Renal cortical epithelial cell (primary cell): ENCODE data around the gene CASP8. TPM values are rescaled to one million over a fixed set of nuclear protein-coding genes. Genes with fewer than 3 reads are reported as not detected.

Experiments used
- DNase-seq: peaks from one replicate; pipeline ENCODE4 v3.0.0-alpha.2; 2011; ENCODE audit warnings: low read depth
- total RNA-seq: library from RNA; depleted of rRNA; stranded (reverse); fragments of >200 nt; gene quantifications from 2 replicates; pipeline ENCODE4 v1.2.3, GENCODE V29; 2014

CASP8 gene
- total RNA-seq, 1 donor from 2014 or later, result 51.8 TPM

DNA sequence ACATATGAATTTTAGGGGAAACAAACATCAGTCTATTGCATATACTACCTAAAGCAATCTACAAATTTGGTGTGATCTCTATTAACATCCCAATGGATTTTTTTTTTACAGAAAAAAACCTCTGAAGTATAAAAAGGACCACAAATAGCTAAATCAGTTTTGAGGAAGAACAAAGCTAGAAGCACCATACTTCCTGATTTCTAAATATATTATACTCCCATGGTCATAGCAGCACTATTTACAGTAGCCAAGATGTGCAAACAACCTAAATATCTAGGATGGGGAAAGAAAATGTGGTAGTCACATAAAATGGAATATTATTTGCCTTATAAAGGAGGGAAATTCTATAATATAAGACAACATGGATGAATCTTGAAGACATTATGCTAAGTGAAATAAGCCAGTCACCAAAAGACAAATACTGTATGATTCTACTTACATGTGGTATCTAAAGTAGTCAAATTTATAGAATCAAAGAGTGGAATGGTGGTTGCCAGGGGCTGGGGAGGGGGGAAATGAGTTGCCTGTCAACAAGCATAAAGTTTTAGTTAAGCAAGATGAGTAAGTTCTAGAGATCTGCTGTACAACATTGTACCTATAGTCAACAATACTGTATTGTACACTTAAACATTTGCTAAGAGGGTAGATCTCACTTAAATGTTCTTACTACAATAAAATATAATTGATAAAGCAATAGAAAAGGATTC, 17.6 kb upstream of the CASP8 start:
- DNase-seq, result no peak

DNA sequence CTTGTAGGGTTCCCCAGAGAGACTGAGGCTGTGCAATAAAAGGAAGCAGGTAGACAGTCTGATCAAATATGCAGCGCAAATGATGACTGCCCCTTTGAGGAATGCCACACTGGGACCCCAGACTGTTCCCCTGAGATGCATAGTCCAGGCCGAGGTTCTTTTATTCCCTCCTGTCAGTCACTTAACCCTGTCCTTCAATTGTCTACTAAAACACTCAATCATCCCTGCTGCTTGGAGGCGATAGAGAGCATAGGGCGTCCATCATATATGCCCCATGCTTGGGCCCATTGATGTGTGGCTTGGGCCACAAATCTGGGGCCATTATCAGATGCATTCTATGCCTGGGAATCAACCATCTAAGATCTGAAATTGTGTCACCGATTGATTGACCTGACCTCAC, 15.5 kb upstream of the CASP8 start:
- DNase-seq, result no peak

DNA sequence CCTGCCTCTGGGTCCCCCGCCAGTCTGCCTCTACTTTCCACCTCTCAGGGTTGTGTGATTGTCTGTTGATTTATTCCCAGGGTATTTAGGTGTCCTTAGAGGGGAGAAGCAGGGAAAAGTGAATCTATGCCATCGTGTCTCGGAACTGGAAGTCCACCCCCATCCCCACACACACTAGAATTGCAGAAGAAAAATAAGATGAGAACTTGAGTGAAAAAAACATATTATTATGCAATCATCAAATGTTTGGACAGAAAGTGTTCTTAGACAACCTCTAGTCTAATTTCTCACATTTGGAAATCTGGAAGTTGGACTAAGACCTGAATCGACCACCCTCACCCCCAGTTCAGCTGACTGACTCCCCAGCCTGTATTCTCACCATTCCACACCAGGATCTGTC, 14.1 kb upstream of the CASP8 start:
- DNase-seq, result no peak

DNA sequence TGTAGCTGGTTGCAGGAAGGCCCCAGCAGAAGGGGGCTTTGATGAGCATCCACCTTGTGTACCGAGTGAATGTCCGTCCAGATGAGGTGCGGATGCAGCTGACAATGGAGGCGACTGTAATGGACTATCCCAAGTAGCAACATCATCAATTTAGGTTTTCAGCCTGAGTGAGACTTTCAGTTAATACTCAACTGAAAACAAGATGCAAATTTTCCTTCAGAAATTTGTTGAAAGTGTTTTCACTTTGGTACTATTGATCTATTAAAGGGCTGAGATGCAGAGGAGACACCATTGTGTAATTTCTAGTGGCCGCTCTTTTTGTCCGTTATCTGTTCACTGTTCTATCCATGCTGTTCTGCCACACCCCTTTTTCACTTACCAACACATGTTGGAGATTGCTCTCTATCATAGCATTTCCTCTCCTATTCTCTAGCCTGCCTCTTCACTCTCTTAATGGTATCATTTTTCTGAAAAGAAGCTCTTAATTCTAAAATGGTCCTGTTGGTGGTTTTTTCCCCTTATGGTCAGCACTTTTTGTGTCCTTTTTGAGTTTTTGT, 12.0 kb upstream of the CASP8 start:
- no peak for DNase-seq

DNA sequence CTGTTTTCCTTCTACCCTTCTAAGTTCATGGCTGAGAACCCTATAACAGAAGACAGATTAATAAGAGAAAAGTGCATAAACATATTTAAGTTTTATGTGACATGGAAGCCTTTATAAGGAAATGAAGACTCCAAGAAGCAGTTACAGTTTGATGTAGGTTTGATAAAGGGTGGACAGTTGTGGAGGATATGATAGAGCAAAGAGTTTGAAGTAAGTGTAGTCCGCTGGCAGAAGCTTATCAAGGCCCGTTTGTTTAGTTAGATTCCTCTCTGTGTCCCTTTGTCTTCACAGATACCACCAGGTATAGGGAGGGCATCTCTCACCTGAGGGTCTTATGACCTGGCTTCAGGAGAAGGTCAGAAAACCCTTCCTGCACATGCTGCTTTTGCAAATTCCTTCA, 10.4 kb upstream of the CASP8 start:
- DNase-seq, result no peak

DNA sequence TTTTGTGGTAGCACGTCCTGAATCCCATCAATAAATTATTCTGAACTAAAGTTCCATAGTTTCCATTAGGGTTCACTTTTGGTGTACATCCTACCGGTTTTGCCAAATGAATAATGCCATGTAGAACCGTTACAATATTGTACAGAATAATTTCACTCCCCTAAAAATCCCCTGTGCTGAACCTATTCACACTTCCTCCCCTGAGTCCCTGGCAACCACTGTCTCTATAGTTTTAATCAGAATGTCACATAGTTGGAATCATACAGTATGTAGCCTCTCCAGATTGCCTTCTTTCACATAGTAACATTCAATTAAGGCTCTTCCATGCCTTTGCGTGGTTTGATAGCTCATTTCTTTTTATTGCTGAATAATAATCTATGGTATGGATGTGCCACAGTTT, 9.6 kb upstream of the CASP8 start:
- no peak for DNase-seq

DNA sequence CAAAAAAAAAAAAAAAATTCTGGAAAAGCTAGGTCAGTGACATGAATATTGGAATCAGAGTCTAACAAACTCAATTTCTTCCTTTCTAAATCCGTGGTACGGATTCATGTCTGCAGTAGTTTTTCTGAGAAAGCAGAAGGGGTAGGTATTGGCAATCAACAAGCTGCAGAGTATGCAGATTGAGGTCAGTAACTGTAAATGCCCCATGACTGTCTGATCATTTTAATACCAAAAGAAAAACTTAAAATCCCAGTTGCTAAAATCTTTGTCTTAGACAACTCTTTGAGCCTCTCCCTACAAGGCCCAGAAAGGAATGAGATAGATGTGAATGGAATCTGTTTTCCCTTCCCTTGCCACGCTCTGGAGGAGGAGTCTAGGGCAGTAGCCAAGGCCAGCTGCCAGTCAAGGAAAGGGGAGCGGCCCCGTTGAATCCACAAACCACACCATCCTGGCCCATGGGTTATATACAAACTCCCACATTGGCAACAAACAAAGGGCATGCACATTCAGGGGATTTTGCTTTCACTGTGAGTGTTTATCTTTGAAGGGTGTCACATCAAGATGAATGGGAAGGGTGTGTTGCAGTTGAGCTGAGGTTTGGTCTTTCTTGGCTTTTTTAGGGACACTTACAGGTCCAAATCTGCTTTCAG, 6.1 kb upstream of the CASP8 start:
- peak; percentile 75 for DNase-seq

DNA sequence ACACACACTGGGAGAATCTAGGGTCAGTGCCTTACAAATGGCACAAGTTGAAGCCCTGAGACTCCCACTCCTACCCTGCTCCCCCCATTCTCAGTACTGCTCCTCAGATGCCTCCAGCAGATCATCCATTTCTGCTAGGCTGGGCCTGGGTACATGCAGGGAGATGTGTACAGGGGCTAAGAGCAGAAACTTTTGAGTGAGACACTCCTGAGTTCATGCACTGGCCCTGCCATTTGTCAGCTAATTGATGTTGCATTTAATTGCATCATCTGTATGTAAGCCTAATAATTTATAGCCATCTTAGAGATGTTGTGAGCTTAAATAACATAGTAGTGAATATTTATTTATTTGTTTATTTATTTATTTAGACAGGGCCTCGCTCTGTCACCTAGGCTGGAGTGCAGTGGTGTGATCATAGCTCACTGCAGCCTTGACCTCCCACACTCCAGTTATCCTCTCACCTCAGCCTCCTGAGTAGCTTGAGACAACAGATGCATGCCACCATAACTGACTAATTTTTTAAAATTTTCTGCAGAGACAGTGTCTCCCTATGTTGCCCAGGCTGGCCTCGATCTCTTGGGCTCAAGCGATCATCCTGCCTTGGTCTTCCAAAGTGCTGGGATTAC, 4.8 kb upstream of the CASP8 start:
- no peak for DNase-seq

DNA sequence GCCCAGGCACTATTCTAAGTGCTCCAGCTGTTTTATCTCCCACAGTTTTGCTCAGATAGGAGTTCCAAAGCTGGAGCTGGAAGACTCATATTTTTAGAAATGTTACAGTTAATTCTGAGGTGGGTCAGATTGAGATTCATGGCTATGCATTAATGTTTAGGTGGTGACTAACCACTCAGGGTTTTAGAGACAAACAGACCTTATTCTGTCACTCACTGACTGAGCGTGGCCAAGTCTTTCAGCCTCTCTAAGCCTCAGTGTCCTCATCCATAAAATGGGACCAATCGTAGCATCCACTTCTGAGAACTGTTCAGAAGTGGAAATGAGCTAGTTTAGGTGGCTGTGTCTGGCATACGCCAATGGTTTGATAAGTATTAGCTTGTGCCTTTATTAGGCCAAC, 4.3 kb upstream of the CASP8 start:
- no peak for DNase-seq

DNA sequence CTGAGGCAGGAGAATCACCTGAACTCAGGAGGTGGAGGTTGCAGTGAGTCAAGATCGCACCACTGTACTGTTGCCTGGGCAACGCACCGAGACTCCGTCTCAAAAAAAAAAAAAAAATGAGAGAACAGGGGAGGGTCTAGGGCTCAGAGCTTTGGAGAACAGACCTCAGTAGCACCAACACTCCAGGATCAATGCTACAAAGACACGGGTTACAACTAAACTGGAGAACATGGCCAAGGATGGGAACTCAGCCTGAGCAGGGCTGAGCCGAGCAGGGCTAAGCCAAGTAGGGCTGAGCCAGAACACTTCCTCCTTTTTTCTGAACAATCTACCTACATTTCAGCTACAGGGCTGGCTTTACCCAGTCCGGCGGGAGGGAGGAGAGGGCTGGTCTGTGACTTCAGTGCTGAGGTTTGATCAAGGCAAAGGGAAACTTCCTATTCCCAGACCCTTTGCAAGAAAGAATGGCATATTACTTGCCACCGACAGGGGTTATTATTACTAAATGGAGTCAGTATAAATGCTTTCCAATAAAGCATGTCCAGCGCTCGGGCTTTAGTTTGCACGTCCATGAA, 2.9 kb upstream of the CASP8 start:
- no peak for DNase-seq

DNA sequence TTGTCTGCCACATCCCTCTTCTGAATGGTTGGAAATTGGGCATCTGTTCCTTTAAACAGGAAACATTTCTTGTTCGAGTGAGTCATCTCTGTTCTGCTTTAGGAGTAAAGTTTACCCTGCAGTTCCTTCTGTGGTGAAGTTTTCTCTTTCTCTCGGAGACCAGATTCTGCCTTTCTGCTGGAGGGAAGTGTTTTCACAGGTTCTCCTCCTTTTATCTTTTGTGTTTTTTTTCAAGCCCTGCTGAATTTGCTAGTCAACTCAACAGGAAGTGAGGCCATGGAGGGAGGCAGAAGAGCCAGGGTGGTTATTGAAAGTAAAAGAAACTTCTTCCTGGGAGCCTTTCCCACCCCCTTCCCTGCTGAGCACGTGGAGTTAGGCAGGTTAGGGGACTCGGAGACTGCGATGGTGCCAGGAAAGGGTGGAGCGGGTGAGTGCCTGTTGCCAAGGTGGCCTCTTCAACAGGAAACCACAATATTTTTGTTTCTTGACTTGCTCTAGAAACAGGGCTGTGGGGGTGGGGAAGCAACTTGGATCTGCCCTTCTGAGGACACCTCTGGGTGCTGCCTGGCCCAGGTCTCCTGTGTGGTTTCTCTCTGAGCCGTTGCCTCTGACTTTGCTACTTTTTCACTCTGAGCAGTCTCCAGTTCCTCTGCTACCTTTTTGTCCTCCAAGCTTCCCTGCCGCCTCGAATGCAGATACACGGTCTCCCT, 2.2 kb upstream of the CASP8 start:
- peak; percentile 95 for DNase-seq

DNA sequence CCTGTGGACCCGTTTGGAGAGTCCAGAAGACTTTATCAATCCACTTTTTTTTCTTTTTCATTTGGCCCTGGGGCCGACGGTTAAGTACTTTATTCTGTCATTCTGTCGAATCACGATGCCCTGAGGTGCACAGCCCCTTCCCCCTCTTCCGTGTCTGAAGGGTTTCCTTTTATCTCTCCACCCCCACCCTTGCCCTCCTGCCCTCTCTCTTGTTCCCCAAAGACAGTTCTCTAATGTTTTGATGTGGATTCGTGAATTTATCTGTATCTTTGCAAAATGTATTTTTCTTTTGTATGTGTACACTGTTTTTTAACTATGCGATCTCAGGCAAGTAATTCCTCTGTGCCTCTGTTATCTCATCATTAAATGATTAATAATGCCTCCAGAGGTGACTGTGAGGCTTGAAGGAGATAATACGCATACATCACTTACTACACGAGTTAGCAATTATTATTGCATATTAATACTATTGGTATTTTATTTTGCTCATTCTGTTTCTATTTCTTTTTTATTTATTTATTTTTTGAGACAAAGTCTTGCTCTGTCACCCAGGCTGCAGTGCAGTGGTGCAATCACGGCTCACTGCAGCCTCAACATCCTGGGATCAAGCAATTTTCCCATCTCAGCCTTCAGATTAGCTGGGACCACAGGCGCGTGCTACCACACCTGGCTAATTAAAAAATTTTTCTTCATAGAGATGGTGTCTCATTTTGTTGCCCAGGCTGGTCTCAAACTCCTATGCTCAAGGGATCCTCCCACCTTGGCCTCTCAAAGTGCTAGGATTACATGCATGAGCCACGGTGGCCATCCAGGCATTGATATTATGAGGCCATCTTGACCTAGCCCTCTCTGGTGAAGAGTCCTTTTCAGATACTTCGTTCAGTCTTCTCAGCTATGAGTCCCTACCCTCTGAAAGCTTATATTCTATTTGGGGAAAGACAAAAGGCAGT, 1.4 kb upstream of the CASP8 start:
- no peak for DNase-seq

DNA sequence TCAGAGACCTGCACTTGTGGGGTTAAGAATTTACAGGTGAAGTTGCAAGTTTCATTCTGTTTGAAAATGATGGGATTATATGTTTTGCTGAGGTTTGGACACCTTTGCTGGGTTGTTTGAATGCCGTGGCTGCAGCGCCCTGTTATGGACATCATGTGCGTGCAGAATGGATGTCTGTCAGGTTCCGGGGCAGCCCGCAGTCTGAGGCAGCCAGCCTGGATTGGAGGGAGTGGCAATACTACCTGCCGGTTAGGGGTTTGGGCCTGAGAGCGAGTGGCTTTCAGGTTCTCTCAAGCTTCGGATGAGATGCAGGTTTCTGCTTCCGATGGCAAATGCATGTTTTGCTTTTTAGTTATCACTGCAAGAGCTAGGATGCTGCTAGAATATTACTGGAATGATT, 1.1 kb downstream of the CASP8 start:
- DNase-seq, result no peak

DNA sequence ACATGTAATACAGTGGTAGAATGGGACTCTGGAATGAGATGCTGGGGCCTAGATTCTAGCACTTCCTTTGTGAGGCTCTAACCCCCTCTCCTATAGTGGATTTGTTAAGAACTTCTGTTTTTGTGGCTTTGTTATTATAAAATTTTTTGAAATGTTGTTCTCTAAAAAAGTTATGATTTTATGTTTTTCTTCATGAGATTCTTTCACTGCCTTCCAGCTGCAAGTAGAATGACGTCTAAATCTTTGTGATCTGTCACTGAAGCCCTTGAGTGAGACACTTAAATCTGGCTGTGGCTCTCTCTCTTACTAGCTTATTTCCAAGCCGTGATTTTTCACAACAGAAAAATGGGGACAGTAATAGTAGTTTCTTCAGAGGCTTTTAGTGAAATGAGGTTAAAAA, 1.6 kb downstream of the CASP8 start:
- DNase-seq, result no peak

DNA sequence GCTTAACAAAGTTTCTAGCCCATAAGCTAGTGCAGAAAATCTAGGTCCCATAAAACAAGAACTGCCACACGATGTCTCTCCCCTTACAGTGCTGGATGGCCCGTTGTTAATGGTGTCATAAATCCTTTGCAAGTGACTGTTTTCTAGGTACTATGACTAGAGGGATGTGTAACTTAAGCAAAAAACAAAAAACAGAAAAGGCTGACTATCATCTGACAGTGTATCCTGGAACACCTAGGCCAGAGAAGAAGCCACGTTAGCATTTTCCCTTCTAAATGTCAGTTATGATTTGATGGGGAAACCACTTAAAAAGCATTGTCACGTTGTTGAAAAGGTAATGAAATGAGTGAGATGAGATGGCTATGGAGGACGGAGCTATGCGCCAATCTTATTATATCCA, 2.4 kb downstream of the CASP8 start:
- DNase-seq, result no peak

DNA sequence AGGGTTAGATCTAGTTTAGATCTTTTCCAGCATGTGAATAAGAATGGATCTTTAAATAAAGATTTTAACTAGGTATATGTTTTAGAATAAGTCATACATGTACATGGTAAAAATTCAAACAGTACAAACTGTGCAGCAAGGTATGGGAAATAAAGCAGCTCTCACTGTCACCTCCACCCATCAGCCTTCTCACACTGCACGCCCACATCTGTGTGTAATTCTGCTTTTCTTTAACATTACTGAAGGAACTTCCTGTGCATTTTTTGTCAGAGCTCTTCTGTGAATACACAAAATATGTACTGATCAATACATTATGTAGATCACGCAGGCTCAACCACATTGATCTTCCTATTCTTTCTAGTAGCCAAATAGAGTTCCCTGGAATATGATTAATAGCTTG, 3.4 kb downstream of the CASP8 start:
- DNase-seq, result no peak

DNA sequence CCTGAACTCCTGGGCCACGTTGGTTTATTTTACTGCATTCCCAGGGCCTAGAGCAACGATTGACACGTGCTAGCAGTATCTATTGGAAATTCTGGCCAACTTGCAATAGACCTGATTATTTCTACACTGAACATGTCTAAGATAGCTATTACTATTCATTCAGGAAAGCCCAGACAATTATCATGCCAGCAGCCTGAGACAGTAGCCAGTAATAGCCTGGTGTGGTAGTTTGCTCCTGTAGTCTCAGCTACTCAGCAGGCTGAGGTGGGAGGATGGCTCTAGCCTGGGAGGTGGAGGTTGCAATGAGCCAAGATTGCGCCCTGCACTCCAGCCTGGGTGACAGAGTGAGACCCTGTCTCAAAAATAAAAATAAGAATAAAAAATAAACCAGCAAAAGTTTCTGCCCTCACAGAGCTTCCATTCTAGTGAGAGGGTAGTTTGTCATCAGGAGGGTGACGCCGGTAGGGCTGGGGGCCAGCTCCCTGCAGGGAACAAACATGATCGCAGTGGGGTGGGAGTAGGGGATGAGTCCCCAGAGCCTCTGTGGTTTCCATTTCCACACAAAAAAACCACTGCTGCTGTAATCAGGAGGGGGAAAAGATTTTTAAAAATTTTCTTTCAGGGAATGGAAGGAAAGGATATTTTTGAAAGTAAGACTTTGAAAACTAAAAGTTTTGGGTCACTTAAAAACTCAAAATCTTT, 4.3 kb downstream of the CASP8 start:
- no peak for DNase-seq

DNA sequence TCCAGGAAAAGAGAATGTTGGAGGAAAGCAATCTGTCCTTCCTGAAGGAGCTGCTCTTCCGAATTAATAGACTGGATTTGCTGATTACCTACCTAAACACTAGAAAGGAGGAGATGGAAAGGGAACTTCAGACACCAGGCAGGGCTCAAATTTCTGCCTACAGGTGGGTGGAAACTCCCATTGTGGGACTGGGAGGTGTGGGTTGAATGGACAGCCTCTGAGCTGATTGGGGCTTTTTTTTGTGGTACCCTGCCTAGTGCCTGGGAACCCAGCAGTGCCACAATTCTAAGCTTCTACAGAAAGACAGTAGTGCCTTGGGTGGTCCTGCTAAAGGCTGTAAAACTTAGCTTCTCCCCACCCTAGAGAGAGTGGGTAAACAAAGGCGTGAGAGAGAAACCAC, 6.3 kb downstream of the CASP8 start:
- DNase-seq, result no peak

DNA sequence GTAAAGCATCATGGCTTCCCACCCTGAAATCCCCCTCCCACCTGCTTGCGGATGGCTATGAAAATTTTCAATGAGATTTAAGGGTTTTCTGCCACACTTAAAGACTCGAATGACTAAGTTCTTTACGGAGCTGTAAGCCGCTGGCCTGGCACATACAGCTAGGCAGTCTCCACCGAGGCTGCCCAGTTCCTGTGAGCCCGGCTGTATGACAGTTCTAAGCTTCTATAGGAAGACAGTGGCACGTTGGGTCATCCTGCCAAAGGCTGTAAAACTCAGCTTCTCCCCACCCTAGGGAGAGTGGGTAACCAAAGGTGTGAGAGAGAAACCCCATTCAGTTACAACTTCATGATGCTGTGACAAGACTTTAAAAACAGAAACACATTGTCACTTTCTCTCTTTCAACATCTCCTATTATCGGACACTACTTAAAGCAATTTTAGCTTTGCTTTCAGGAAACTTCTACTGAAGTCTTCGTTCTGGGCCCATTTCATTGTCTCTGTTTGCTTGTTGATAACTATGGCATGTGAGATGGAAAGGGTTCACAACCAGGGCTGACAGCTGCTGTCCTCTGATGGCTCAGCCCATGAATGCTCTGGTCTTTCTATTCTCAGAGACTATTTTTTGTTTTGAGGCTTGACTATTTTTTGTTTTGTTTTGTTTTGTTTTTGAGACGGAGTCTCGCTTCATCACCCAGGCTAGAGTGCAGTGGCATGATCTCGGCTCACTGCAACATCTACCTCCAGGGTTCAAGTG, 7.1 kb downstream of the CASP8 start:
- DNase-seq, result no peak

DNA sequence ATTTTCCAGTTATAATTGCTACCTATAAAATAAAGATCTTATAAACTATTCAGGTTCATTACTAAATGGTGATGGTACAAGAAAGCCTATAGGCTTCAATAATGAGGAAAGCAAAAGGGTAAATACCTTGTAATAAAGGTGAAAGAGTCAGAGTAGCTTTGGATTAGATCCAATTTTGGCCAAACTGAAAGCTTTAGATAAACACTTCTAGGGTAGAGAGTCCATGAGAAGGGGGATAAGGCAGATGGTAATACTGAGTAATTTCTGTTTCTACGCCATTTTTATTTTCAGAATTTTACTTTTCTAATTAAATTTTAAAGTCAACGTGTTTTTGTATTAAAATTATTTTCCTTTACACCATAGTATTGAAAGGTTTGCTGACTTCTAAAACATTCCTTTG, 9.4 kb downstream of the CASP8 start:
- DNase-seq, result no peak
